ENCODE measurements around the gene JUP.
A peak's percentile ranks its signal among the peaks of the same experiment; 100 is the strongest.

JUP gene

DNA sequence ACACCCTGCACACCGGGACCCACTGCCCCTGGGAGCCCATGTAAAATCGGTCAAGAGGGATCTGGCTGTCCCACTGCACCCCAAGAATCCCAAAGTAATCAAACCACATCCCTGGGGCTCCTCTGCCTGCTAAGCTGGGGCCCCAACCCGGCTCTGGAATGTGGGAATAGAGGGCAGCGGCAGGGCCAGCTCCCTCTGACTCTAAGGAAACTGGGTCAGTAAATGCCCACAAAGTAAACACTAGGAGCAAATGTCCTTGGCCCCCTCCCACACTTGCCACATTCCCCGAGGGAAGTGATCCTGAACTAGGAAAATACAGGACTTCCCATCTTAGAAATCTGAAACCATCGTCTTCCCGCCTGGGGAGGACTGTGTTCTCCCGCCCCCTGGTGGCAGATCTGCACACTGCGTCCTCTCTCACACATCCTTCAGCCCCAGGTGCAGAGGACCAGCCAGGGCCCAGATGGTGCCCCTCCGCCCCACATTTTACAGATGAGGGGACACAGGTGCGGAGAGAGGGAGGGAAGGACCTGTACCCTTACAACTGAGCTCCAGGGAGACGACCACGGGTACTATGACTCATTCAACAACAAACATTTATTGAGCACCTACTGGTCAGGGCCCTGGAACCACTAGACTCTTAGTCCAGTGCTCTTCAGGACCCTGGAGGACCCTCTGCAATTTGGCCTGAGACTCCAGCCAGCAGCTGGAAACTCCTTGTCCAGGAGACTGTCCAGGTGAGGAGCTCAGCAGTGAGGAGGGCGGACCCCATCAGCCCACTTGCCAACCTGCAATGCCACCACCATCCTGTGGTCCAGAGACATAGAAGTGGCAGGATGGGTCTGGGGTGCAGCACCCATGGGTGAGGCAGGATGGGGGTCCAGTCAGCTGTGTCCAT, 15.1 kb upstream of the JUP start:
- no peak overlapping the region for H3K9ac ChIP-seq (ENCODE audit: low read length)
- H3K27ac ChIP-seq (ENCODE audit: low read length) = peak overlapping the region; percentile 43; the same call in 1 of the 2 replicates
- peaks cover 9% of the 10 kb centered on the region for H3K4me1 ChIP-seq (ENCODE audit: low read length)
- no peaks in the 10 kb centered on the region for H3K9me3 ChIP-seq (replicated peaks; ENCODE audit: insufficient read depth, low read length)
- no peaks in the 10 kb centered on the region for H3K27me3 ChIP-seq (replicated peaks; ENCODE audit: insufficient read depth, low read length)
- peak; percentile 97 for TF ChIP-seq CTCF (IDR thresholded peaks at IDR 0.05; ENCODE audit: low read length)
- TF ChIP-seq EZH2 (optimal IDR thresholded peaks at IDR 0.05; ENCODE audit: low read depth, low read length) = no peak
- peak overlapping the region; percentile 19 for H3K4me3 ChIP-seq (ENCODE audit: low read length)
- H2AFZ ChIP-seq (ENCODE audit: low read length) = peak overlapping the region; percentile 42
- no peaks in the 10 kb centered on the region for H3K9me2 ChIP-seq (replicated peaks; ENCODE audit: insufficient read depth, low read length)
- peak overlapping the region; percentile 75 for H3K4me2 ChIP-seq (ENCODE audit: low read depth, low read length)
- H3K36me3 ChIP-seq (replicated peaks; ENCODE audit: insufficient read depth, low read length) = no peaks in the 10 kb centered on the region
- no peaks in the 10 kb centered on the region for H3F3A ChIP-seq (ENCODE audit: insufficient read depth, low read length)
- DNase-seq = peak; percentile 56
- no peaks in the 10 kb centered on the region for H3K79me2 ChIP-seq (ENCODE audit: low read length)
- no peaks in the 10 kb centered on the region for H4K20me1 ChIP-seq (ENCODE audit: insufficient read depth, low read length)

DNA sequence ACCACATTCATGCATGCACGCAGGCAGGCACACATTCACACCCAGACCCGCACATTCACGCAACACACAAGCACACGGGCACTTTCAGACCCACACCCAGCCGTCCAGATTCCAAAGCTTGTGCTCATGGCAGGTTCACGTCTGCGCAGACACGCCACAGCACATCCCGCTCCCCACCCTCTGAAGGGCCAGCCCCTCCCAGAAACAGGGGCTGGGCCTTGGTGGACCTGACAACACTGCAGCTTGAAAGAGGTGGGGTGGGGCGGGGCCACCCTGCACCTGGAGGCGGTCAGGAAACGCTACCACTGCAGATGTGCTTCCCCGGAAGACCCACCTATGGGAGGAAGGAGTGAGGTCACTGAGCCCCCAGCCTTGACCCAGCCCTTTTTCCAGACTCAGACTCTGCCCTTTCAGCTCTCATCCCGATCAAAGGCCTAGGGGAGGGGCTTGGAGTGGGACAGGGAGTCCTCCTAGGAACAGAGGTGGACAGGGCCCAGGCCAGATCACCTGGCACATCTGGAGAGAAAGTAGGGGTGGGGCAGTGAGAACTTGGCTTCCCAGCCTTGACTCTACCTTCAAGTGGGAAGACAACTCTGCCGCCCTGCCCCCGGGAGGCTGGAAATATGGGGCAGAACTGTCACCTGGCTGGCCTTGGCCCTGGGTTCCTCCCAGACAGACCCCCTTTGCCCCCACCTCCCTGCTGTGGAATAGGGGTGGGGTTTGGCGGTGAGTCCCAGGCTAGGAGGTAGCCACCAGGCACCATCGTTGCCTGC, 14.3 kb upstream of the JUP start:
- Histone ChIP-seq H3K9me2 (replicated peaks; ENCODE audit: insufficient read depth, low read length) (no peaks in the 10 kb centered on the region), H3K4me2 (ENCODE audit: low read depth, low read length) (peak overlapping the region; percentile 75), H3K9me3 (replicated peaks; ENCODE audit: insufficient read depth, low read length) (no peaks in the 10 kb centered on the region), H3K36me3 (replicated peaks; ENCODE audit: insufficient read depth, low read length) (no peaks in the 10 kb centered on the region), H3K27me3 (replicated peaks; ENCODE audit: insufficient read depth, low read length) (no peaks in the 10 kb centered on the region), H3K27ac (ENCODE audit: low read length) (peak overlapping the region; percentile 43; the same call in 1 of the 2 replicates), H3K4me1 (ENCODE audit: low read length) (peaks cover 9% of the 10 kb centered on the region), H3K4me3 (ENCODE audit: low read length) (peak overlapping the region; percentile 19), H3F3A (ENCODE audit: insufficient read depth, low read length) (no peaks in the 10 kb centered on the region), H3K79me2 (ENCODE audit: low read length) (no peaks in the 10 kb centered on the region), H4K20me1 (ENCODE audit: insufficient read depth, low read length) (no peaks in the 10 kb centered on the region), H3K9ac (ENCODE audit: low read length) (no peak overlapping the region; the same call in 1 of the 2 replicates), H2AFZ (ENCODE audit: low read length) (peak overlapping the region; percentile 42)
- DNase-seq = peak; percentile 82
- no peak for TF ChIP-seq EZH2 (optimal IDR thresholded peaks at IDR 0.05; ENCODE audit: low read depth, low read length)
- TF ChIP-seq EZH2phosphoT487 (IDR thresholded peaks at IDR 0.05; ENCODE audit: low read length) = no peak
- TF ChIP-seq CTCF (IDR thresholded peaks at IDR 0.05; ENCODE audit: low read length) = no peak

DNA sequence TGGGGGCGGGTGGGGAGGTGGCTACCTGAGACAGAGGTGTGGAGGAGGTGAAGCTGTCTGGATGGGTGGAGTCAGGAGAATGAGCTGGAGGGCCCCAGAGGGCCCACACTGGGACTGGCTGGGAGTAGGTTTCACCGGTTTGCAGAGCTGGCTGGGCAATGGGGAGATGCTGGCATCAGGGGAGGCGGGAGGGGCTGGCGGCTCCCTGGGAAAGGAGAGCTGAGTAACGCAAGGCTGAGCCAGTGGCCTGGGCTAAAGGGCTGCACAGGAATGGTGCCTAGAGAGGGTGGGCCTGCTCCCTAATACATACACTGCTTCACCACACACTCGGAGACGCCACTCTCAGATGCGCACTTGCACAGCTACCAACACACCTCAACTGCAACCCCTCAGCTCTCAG, 12.9 kb upstream of the JUP start:
- Histone ChIP-seq H3K9me2 (replicated peaks; ENCODE audit: insufficient read depth, low read length) (no peaks in the 10 kb centered on the region), H3K9ac (ENCODE audit: low read length) (no peak overlapping the region), H3K9me3 (replicated peaks; ENCODE audit: insufficient read depth, low read length) (no peaks in the 10 kb centered on the region), H3K4me1 (ENCODE audit: low read length) (peaks cover 9% of the 10 kb centered on the region), H3K79me2 (ENCODE audit: low read length) (no peaks in the 10 kb centered on the region), H3K36me3 (replicated peaks; ENCODE audit: insufficient read depth, low read length) (no peaks in the 10 kb centered on the region), H3K4me3 (ENCODE audit: low read length) (no peak overlapping the region), H3K27me3 (replicated peaks; ENCODE audit: insufficient read depth, low read length) (no peaks in the 10 kb centered on the region), H3K27ac (ENCODE audit: low read length) (no peak overlapping the region), H2AFZ (ENCODE audit: low read length) (no peak overlapping the region), H3K4me2 (ENCODE audit: low read depth, low read length) (no peak overlapping the region), H3F3A (ENCODE audit: insufficient read depth, low read length) (no peaks in the 10 kb centered on the region), H4K20me1 (ENCODE audit: insufficient read depth, low read length) (no peaks in the 10 kb centered on the region)
- no peak for DNase-seq
- TF ChIP-seq CTCF (IDR thresholded peaks at IDR 0.05; ENCODE audit: low read length) (no peak), EZH2phosphoT487 (IDR thresholded peaks at IDR 0.05; ENCODE audit: low read length) (no peak), EZH2 (optimal IDR thresholded peaks at IDR 0.05; ENCODE audit: low read depth, low read length) (no peak)
